ENCODE results near the gene CACNA1G. TPM values are rescaled to one million over a fixed set of nuclear protein-coding genes. Genes with fewer than 3 reads are reported as not detected.

CACNA1G gene
- total and polyA plus RNA-seq, 9 of the 15 experiments (the other 6 are each of a cell fraction or from before 2014, with no cell fraction given): 0.01 TPM; not detected in 8

- TF ChIP-seq, protein P1, sequence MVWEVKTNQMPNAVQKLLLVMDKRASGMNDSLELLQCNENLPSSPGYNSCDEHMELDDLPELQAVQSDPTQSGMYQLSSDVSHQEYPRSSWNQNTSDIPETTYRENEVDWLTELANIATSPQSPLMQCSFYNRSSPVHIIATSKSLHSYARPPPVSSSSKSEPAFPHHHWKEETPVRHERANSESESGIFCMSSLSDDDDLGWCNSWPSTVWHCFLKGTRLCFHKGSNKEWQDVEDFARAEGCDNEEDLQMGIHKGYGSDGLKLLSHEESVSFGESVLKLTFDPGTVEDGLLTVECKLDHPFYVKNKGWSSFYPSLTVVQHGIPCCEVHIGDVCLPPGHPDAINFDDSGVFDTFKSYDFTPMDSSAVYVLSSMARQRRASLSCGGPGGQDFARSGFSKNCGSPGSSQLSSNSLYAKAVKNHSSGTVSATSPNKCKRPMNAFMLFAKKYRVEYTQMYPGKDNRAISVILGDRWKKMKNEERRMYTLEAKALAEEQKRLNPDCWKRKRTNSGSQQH (CRISPR knock-in tag; IDR thresholded peaks at IDR 0.05): no peak
- TF ChIP-seq, protein P2, sequence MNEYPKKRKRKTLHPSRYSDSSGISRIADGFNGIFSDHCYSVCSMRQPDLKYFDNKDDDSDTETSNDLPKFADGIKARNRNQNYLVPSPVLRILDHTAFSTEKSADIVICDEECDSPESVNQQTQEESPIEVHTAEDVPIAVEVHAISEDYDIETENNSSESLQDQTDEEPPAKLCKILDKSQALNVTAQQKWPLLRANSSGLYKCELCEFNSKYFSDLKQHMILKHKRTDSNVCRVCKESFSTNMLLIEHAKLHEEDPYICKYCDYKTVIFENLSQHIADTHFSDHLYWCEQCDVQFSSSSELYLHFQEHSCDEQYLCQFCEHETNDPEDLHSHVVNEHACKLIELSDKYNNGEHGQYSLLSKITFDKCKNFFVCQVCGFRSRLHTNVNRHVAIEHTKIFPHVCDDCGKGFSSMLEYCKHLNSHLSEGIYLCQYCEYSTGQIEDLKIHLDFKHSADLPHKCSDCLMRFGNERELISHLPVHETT (CRISPR knock-in tag; conservative IDR thresholded peaks at IDR 0.05 in 1 of 2, IDR thresholded peaks at IDR 0.05 in 1 of 2): no peak
Observed at GRCh38 chr17:50631195-50631907, 70.8 kb downstream of the CACNA1G start (continued).

DNA sequence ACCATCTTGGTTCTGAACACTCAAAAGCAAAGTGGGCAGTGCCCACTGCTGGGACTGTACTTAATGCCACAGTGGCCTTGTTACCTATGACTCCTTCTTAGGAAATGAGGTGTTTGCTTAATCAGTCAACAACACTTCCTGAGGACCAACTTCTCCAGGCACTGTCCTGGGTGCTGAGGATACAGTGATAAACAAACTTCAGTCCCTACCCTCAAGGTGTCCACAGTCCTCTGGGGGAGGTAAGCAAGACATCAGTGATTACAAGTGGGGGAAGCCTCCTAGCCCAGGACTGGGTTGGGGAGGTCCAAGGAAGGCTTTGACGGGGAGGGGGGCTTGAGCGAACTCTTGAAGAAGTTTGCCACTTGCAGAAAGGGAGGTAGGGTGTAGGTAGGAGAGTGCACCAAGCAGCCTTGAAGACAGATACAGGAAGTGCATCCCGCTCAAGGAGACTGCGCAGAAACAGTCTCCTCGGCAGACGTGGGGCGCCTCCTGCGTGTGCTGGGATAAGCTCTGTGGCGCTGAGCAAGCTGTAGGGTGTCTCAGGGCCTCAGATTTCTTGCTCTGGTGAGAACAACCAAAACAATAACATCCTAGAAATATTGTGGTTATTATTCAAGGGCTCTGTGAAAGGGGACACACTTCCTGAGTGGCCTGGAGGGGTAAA lies 71.5 kb downstream of the CACNA1G start:
- intact Hi-C loops (cut with micrococcal nuclease): loop anchor here (1.0 kb wide), 1 partner anchor 49 kb away; no protein-coding TSS in a partner anchor
- Histone ChIP-seq H3K9me1 (ENCODE audit: control insufficient read depth, insufficient read depth, low read length) (no peaks in the 10 kb centered on the region), H2AFZ (ENCODE audit: low read depth, low read length) (peak overlapping the region; percentile 8; the same call in 1 of the 2 replicates), H3K9ac (ENCODE audit: insufficient read depth in 1 of 2, low read depth in 2 of 2, low read length in 2 of 2) (no peak overlapping the region), H3K4me1 (replicated peaks in 1 of 2; ENCODE audit: control insufficient read depth in 2 of 2, insufficient read depth in 2 of 2, low read length in 2 of 2) (peaks cover 0 to 29% of the 10 kb centered on the region in 2 experiments; a peak in 4 of 5 replicates), H3K4me2 (ENCODE audit: insufficient read depth, low read length) (no peak overlapping the region), H3K27ac (ENCODE audit: extremely low read depth, low read depth, low read length) (no peak overlapping the region), H3K9me3 (replicated peaks; ENCODE audit: control insufficient read depth, insufficient read depth, low read depth, low read length) (no peaks in the 10 kb centered on the region), H3K4me3 (no peak overlapping the region), H3K27me3 (ENCODE audit: control insufficient read depth in 2 of 2, insufficient read depth in 2 of 2, low read length in 2 of 2) (peaks cover 27 to 77% of the 10 kb centered on the region in 2 experiments), H3K36me3 (ENCODE audit: control insufficient read depth, insufficient read depth, low read length) (no peaks in the 10 kb centered on the region), H3K79me2 (ENCODE audit: control insufficient read depth, insufficient read depth, low read length) (no peaks in the 10 kb centered on the region), H4K20me1 (replicated peaks; ENCODE audit: control insufficient read depth, insufficient read depth, low read length) (no peaks in the 10 kb centered on the region)
- ATAC-seq (peak; percentile 79), FAIRE-seq (peak; percentile 63), DNase-seq (ENCODE audit: extremely low read depth in 1 of 4, low spot score in 3 of 4) (peak in 1 of 4 experiments; percentile 23)
- BruUV-seq (replicated peaks): no TSS peak
- in situ Hi-C loops (cut with MboI): no loop called here
- ChIA-PET POLR2A (interaction anchor here (1.1 to 1.7 kb wide), 4 partner anchors 8 to 87 kb away, joined by 3 to 6 read pairs (median 3); partner anchors contain the start of gene LUC7L3), CTCF (ENCODE audit: low intra/inter-chr PET ratio) (interaction anchor here (1.7 kb wide), 1 partner anchor 49 kb away, joined by 4 read pairs; no protein-coding TSS in a partner anchor)
- 5% methylated on average over 9 of the region's 9 CpGs for WGBS (ENCODE audit: insufficient coverage, low coverage, missing lambda C conversion rate)
- TF ChIP-seq ID3 (CRISPR knock-in tag; IDR thresholded peaks at IDR 0.05) (no peak), ID3 (tag; IDR thresholded peaks at IDR 0.05) (0 out of 2 replicates have a peak, but pooled peaks have one; percentile 12), ZNF133 (CRISPR knock-in tag; IDR thresholded peaks at IDR 0.05) (no peak), MIER1 (IDR thresholded peaks at IDR 0.05; ENCODE audit: low read depth) (peak; percentile 81), SMARCA4 (IDR thresholded peaks at IDR 0.05) (no peak), CEBPB (tag; IDR thresholded peaks at IDR 0.05) (no peak), ELF1 (tag; IDR thresholded peaks at IDR 0.05) (peak; percentile 55; the same call in 1 of the 2 replicates)
- TF ChIP-seq, protein P3, sequence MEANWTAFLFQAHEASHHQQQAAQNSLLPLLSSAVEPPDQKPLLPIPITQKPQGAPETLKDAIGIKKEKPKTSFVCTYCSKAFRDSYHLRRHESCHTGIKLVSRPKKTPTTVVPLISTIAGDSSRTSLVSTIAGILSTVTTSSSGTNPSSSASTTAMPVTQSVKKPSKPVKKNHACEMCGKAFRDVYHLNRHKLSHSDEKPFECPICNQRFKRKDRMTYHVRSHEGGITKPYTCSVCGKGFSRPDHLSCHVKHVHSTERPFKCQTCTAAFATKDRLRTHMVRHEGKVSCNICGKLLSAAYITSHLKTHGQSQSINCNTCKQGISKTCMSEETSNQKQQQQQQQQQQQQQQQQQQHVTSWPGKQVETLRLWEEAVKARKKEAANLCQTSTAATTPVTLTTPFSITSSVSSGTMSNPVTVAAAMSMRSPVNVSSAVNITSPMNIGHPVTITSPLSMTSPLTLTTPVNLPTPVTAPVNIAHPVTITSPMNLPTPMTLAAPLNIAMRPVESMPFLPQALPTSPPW (CRISPR knock-in tag; IDR thresholded peaks at IDR 0.05): peak; percentile 19; the same call in 1 of the 2 replicates
- TF ChIP-seq, protein P4, sequence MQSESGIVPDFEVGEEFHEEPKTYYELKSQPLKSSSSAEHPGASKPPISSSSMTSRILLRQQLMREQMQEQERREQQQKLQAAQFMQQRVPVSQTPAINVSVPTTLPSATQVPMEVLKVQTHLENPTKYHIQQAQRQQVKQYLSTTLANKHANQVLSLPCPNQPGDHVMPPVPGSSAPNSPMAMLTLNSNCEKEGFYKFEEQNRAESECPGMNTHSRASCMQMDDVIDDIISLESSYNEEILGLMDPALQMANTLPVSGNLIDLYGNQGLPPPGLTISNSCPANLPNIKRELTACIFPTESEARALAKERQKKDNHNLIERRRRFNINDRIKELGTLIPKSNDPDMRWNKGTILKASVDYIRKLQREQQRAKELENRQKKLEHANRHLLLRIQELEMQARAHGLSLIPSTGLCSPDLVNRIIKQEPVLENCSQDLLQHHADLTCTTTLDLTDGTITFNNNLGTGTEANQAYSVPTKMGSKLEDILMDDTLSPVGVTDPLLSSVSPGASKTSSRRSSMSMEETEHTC (IDR thresholded peaks at IDR 0.05): no peak
